ENCODE data around the gene NRXN3. TPM values are rescaled to one million over a fixed set of nuclear protein-coding genes. Genes with fewer than 3 reads are reported as not detected.

The NRXN3 gene
- total RNA-seq, 1 donor from 2014 or later = 20.3 TPM

- no peak for DNase-seq (ENCODE audit: low spot score)
Observed at GRCh38 chr14:79465651-79466050, 1295.5 kb downstream of the NRXN3 start.

- no peak for DNase-seq (ENCODE audit: low spot score)
Observed at GRCh38 chr14:79466938-79467527, 1296.9 kb downstream of the NRXN3 start.

GRCh38 chr14:79467835-79468234 lies 1297.7 kb downstream of the NRXN3 start:
- DNase-seq (ENCODE audit: low spot score) = no peak

GRCh38 chr14:79468486-79468885 lies 1298.3 kb downstream of the NRXN3 start:
- no peak for DNase-seq (ENCODE audit: low spot score)

GRCh38 chr14:79473651-79474050 lies 1303.5 kb downstream of the NRXN3 start:
- no peak for DNase-seq (ENCODE audit: low spot score)

GRCh38 chr14:79475887-79476532 lies 1305.8 kb downstream of the NRXN3 start:
- no peak for DNase-seq (ENCODE audit: low spot score)

GRCh38 chr14:79476552-79476951 lies 1306.4 kb downstream of the NRXN3 start:
- no peak for DNase-seq (ENCODE audit: low spot score)

GRCh38 chr14:79480212-79480611 lies 1310.0 kb downstream of the NRXN3 start:
- DNase-seq (ENCODE audit: low spot score) = no peak

- no peak for DNase-seq (ENCODE audit: low spot score)
Observed at GRCh38 chr14:79482825-79483224, 1312.7 kb downstream of the NRXN3 start.

GRCh38 chr14:79483477-79484388 lies 1313.6 kb downstream of the NRXN3 start:
- DNase-seq (ENCODE audit: low spot score) = no peak

- DNase-seq (ENCODE audit: low spot score) = no peak
Observed at GRCh38 chr14:79487632-79488031, 1317.5 kb downstream of the NRXN3 start.

- DNase-seq (ENCODE audit: low spot score) = no peak
Observed at GRCh38 chr14:79491161-79491560, 1321.0 kb downstream of the NRXN3 start.

- no peak for DNase-seq (ENCODE audit: low spot score)
Observed at GRCh38 chr14:79493081-79493645, 1323.0 kb downstream of the NRXN3 start.

- DNase-seq (ENCODE audit: low spot score) = no peak
Observed at GRCh38 chr14:79496701-79497100, 1326.5 kb downstream of the NRXN3 start.

- no peak for DNase-seq (ENCODE audit: low spot score)
Observed at GRCh38 chr14:79500489-79500888, 1330.3 kb downstream of the NRXN3 start.

- no peak for DNase-seq (ENCODE audit: low spot score)
Observed at GRCh38 chr14:79502136-79502750, 1332.1 kb downstream of the NRXN3 start.

GRCh38 chr14:79502751-79503148 lies 1332.6 kb downstream of the NRXN3 start:
- no peak for DNase-seq (ENCODE audit: low spot score)

GRCh38 chr14:79510659-79511058 lies 1340.5 kb downstream of the NRXN3 start:
- no peak for DNase-seq (ENCODE audit: low spot score)

GRCh38 chr14:79511146-79511545 lies 1341.0 kb downstream of the NRXN3 start:
- DNase-seq (ENCODE audit: low spot score) = no peak

- DNase-seq (ENCODE audit: low spot score) = no peak
Observed at GRCh38 chr14:79513446-79513845, 1343.3 kb downstream of the NRXN3 start.

GRCh38 chr14:79514700-79515099 lies 1344.5 kb downstream of the NRXN3 start:
- peak; percentile 17 for DNase-seq (ENCODE audit: low spot score)

GRCh38 chr14:79515158-79515557 lies 1345.0 kb downstream of the NRXN3 start:
- no peak for DNase-seq (ENCODE audit: low spot score)
